GM12878 (cell line): ENCODE measurements around the gene HS3ST2. TPM values are rescaled to one million over a fixed set of nuclear protein-coding genes. Genes with fewer than 3 reads are reported as not detected.

Source experiments
- ATAC-seq: fragments of 200-7000 bp; cut with Tn5 transposase; 3 replicates; pipeline ENCODE4 v1.9.1; 2020; ENCODE audit warnings: mild to moderate bottlenecking, moderate library complexity
- BruUV-seq: library from RNA; stranded (reverse); fragments of 400-500 nt; replicated peaks from 2 replicates; lab custom pipeline; 2021; lab: Mats Ljungman, UMichigan
- CTCF ChIA-PET: fragments of 300-600 bp; sonication (Branson Sonifier 250); formaldehyde crosslinking; extraction: SDS; loops from one replicate; lab custom pipeline; 2021; ENCODE audit warnings: inconsistent platforms; lab: Yijun Ruan, JAX
- POLR2A ChIA-PET: fragments of 350-600 bp; formaldehyde crosslinking; extraction: SDS; loops from one replicate; lab custom pipeline; 2021; ENCODE audit warnings: inconsistent platforms; lab: Charles Lee
- RAD21 ChIA-PET: fragments of 300-600 bp; sonication (Branson Sonifier 250); formaldehyde crosslinking; loops from one replicate; lab custom pipeline; 2023; ENCODE audit warnings: antibody characterized with exemption; ENCODE audit not compliant: unreplicated experiment; lab: Charles Lee
- SMC1A ChIA-PET: fragments of 300-600 bp; sonication (Branson Sonifier 250); formaldehyde crosslinking; loops from one replicate; lab custom pipeline; 2023; ENCODE audit not compliant: unreplicated experiment, uncharacterized antibody; lab: Charles Lee
- DNase-seq: peaks from one replicate; pipeline ENCODE4 v3.0.0-alpha.2; 2011; ENCODE audit warnings: low read depth, low spot score
- FAIRE-seq: peaks from 3 replicates; lab custom pipeline; 2011; peaks lifted over from hg19 to GRCh38; lab: Jason Lieb, UNC
- H2AFZ ChIP-seq: 2 replicates; pipeline ENCODE4 v1.6.0; 2011; ENCODE audit warnings: low read depth, low read length, control low read depth; ENCODE audit not compliant: control insufficient read depth
- H3K27ac ChIP-seq: 2 replicates; pipeline ENCODE4 v1.5.1; 2011; ENCODE audit warnings: control low read depth; ENCODE audit not compliant: control insufficient read depth, insufficient read depth
- H3K27me3 ChIP-seq, 2 experiments: replicated peaks in 1 of 2; 2 replicates each; pipeline versions ENCODE4 v1.6.0 to v1.6.1; 2011; ENCODE audit warnings: low read length in 1 of 2; ENCODE audit not compliant: control insufficient read depth in 2 of 2, insufficient read depth in 2 of 2
- H3K36me3 ChIP-seq, 2 experiments: 2 replicates each; pipeline ENCODE4 v1.5.1; 2011; ENCODE audit warnings: low read length in 1 of 2; ENCODE audit not compliant: control insufficient read depth in 2 of 2, insufficient read depth in 2 of 2
- H3K4me1 ChIP-seq: 2 replicates; pipeline ENCODE4 v1.6.1; 2011; ENCODE audit warnings: mild to moderate bottlenecking, low read length, moderate library complexity, mixed read lengths; ENCODE audit not compliant: control insufficient read depth, insufficient read depth
- H3K4me2 ChIP-seq: 2 replicates; pipeline ENCODE4 v1.6.0; 2011; ENCODE audit warnings: control low read depth; ENCODE audit not compliant: control insufficient read depth, insufficient read depth
- H3K4me3 ChIP-seq: fragments of 200-600 bp; sonication (generic); 2 replicates; pipeline ENCODE4 v1.5.1; 2016
- H3K79me2 ChIP-seq: 2 replicates; pipeline ENCODE4 v1.6.0; 2011; ENCODE audit warnings: low read length; ENCODE audit not compliant: control insufficient read depth, insufficient read depth
- H3K9ac ChIP-seq: 2 replicates; pipeline ENCODE4 v1.8.0; 2011; ENCODE audit warnings: low read length, control low read depth, mixed read lengths; ENCODE audit not compliant: control insufficient read depth, insufficient read depth
- H3K9me3 ChIP-seq: replicated peaks from 3 replicates; pipeline ENCODE4 v1.5.1; 2011; ENCODE audit warnings: mild to moderate bottlenecking, low read length; ENCODE audit not compliant: control insufficient read depth, insufficient read depth
- H4K20me1 ChIP-seq: 2 replicates; pipeline ENCODE4 v1.6.0; 2011; ENCODE audit not compliant: control insufficient read depth, insufficient read depth
- FOXM1 ChIP-seq: IDR thresholded peaks from 2 replicates; pipeline ENCODE4 v1.6.1; 2012; ENCODE audit warnings: low read depth, mild to moderate bottlenecking, inconsistent platforms, low read length, moderate library complexity
- KLF5 ChIP-seq: fragments of 450-650 bp; IDR thresholded peaks from 2 replicates; pipeline ENCODE4 v1.6.1; 2014; ENCODE audit warnings: mild to moderate bottlenecking; ENCODE audit not compliant: partially characterized antibody
- ZBED1 ChIP-seq: IDR thresholded peaks from 2 replicates; pipeline ENCODE4 v1.6.1; 2016; ENCODE audit warnings: borderline replicate concordance
- WGBS: methylation state at CpG from one replicate; pipeline ENCODE4 v1.1.6; 2016; ENCODE audit warnings: low lambda C conversion rate; ENCODE audit not compliant: insufficient replicate concordance, insufficient coverage; ENCODE audit errors: missing lambda C conversion rate; 5-methylcytosine and 5-hydroxymethylcytosine counted together
- in situ Hi-C: fragments of 300-500 bp; cut with MboI; formaldehyde crosslinking; loops from 9 replicates; pipeline ENCODE4 v1.14.3; 2018; ENCODE audit warnings: mixed read lengths
- intact Hi-C: fragments of 100-400 bp; cut with micrococcal nuclease; formaldehyde crosslinking; loops from one replicate; pipeline ENCODE4 v1.14.2; 2022; ENCODE audit not compliant: unreplicated experiment
- polyA plus RNA-seq, 11 experiments: library from polyadenylated mRNA; depleted of rRNA in 4 of 11; unstranded in 6 of 11; stranded (reverse) in 5 of 11; fragments of >200 nt; fragmentation: Nextera tagmentation in 4 of 11; fragmentation: Illumina TruSeq in 1 of 11; extraction: Ambion mirVana in 4 of 11; extraction: Trizol in 1 of 11; gene quantifications; 1 replicate in 1 of 11; 2 replicates in 10 of 11; pipeline versions ENCODE4 v1.2.1 to v1.2.3, GENCODE V29; 2011 to 2016; ENCODE audit warnings: inconsistent platforms in 2 of 11, missing spikeins in 2 of 11, low read depth in 1 of 11
- total RNA-seq, 4 experiments: library from RNA; depleted of rRNA in 3 of 4; stranded (reverse); fragments of >200 nt in 3 of 4; fragmentation: Illumina TruSeq in 1 of 4; extraction: Trizol in 1 of 4; gene quantifications; 2 replicates each; pipeline versions ENCODE4 v1.2.1 to v1.2.3, GENCODE V29; 2013 to 2021
- TF ChIP-seq, protein P1 (sequence below): fragments of 150-350 bp; IDR thresholded peaks from 2 replicates; pipeline ENCODE4 v1.6.1; 2016; ENCODE audit warnings: low read depth, low read length
- TF ChIP-seq, protein P2 (sequence below): IDR thresholded peaks from 2 replicates; pipeline ENCODE4 v1.6.1; 2011; ENCODE audit warnings: low read depth, mild to moderate bottlenecking, low read length, moderate library complexity, borderline replicate concordance; ENCODE audit errors: extremely low read depth

Gene HS3ST2
- total and polyA plus RNA-seq, 10 of the 15 experiments (the other 5 are each of a cell fraction or from before 2014, with no cell fraction given), result not detected

DNA sequence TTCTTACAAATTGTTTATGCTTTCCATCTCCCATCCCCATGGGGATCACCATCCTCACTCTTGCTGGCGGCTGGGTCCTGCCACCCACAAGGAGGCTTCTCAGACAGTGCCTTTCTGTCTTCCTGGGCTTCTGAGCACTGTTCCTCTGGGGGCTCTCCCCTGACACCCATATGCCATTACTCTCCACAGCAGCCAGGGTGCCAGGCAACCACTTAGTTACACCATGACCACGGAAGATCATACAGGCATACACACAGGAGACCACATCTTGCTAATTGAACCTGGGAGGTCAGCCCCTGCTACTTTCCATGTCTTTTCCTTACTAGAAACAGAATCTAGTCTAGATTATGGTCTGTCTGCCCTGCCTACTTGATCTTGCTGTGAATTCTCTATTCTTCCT is 27.7 kb upstream of the HS3ST2 start (continued):
- no peak for TF ChIP-seq KLF5
- TF ChIP-seq, protein P1, sequence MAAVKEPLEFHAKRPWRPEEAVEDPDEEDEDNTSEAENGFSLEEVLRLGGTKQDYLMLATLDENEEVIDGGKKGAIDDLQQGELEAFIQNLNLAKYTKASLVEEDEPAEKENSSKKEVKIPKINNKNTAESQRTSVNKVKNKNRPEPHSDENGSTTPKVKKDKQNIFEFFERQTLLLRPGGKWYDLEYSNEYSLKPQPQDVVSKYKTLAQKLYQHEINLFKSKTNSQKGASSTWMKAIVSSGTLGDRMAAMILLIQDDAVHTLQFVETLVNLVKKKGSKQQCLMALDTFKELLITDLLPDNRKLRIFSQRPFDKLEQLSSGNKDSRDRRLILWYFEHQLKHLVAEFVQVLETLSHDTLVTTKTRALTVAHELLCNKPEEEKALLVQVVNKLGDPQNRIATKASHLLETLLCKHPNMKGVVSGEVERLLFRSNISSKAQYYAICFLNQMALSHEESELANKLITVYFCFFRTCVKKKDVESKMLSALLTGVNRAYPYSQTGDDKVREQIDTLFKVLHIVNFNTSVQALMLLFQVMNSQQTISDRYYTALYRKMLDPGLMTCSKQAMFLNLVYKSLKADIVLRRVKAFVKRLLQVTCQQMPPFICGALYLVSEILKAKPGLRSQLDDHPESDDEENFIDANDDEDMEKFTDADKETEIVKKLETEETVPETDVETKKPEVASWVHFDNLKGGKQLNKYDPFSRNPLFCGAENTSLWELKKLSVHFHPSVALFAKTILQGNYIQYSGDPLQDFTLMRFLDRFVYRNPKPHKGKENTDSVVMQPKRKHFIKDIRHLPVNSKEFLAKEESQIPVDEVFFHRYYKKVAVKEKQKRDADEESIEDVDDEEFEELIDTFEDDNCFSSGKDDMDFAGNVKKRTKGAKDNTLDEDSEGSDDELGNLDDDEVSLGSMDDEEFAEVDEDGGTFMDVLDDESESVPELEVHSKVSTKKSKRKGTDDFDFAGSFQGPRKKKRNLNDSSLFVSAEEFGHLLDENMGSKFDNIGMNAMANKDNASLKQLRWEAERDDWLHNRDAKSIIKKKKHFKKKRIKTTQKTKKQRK, result no peak
- TF ChIP-seq, protein P2, sequence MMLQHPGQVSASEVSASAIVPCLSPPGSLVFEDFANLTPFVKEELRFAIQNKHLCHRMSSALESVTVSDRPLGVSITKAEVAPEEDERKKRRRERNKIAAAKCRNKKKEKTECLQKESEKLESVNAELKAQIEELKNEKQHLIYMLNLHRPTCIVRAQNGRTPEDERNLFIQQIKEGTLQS, result no peak
- TF ChIP-seq FOXM1, result no peak

DNA sequence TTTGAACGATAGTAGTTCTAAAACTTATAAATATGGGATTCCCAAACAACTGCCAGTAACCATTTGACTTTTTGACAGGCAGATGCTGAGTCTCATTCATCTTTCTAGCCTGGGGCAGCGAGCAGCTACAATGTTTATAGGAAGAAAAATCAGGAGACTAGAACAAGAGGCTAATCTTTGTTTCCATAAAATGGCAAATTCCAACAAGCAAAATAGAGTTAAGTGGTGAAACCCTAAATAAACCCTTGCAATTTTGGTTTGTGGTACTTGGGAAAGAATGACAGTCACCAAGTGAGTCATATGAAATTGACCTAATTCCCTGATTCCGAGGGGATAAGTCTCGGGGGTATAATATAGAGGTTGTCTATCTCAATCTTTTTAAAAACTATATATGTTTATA is 27.3 kb upstream of the HS3ST2 start:
- ATAC-seq, result no peak

More for the DNA sequence above, 27.3 kb upstream of the HS3ST2 start:
- H3K9ac ChIP-seq, result no peak overlapping the region
- no peaks in the 10 kb centered on the region for H4K20me1 ChIP-seq
- H3K79me2 ChIP-seq, result no peaks in the 10 kb centered on the region
- ChIA-PET SMC1A (interaction anchor here (0.6 kb wide), 1 partner anchor 27 kb away, joined by 3 read pairs; no protein-coding TSS in a partner anchor), POLR2A (no interaction called here), RAD21 (no interaction called here), CTCF (no interaction called here)
- no TSS peak for BruUV-seq
- H3K27me3 ChIP-seq, result no peaks in the 10 kb centered on the region
- H3K4me1 ChIP-seq, result no peaks in the 10 kb centered on the region
- WGBS, result 9% methylated on average over 4 of the region's 4 CpGs
- H3K9me3 ChIP-seq, result no peaks in the 10 kb centered on the region; the same call in 2 of the 3 replicates
- DNase-seq, result no peak
- no peak for FAIRE-seq
- no peak overlapping the region for H3K4me2 ChIP-seq
- H3K4me3 ChIP-seq, result no peak overlapping the region
- TF ChIP-seq ZBED1, result no peak
- H3K27ac ChIP-seq, result no peak overlapping the region
- in situ Hi-C loops, result no loop called here
- H3K36me3 ChIP-seq, result no peaks in the 10 kb centered on the region
- intact Hi-C loops, result no loop called here
- H2AFZ ChIP-seq, result no peak overlapping the region
